GM23248 (cell line): ENCODE data around the gene DDX39B.

Experiments used
- EZH2 ChIP-seq: fragments of 200-600 bp; sonication (generic); IDR thresholded peaks from 2 replicates; pipeline ENCODE4 v1.6.1; 2018; ENCODE audit warnings: antibody characterized with exemption, mild to moderate bottlenecking; ENCODE audit not compliant: insufficient read depth, poor library complexity, severe bottlenecking
- EZH2phosphoT487 ChIP-seq: fragments of 200-600 bp; sonication (generic); IDR thresholded peaks from 2 replicates; pipeline ENCODE4 v1.6.1; 2018; ENCODE audit warnings: antibody characterized with exemption, moderate library complexity, mild to moderate bottlenecking, low read depth; ENCODE audit not compliant: insufficient read depth

DNA sequence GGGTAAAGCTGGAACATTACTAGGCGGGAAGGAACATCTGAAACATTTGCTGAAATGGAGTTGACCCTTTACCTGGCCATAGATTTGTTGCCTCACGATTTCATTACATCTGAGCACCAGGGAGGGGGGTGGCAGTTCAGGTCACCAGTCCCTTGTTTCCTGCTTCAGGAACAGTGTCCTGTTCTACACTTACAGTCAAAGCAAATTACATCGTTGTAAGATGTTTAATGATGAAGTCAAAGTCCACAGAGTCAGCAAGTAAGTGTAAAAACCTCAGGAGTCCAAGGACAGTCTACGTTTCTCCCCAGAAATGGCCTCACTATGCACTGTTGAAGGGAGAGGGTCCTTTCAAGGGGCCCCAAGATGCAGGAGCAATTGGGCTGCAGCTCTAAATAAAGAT is 52.7 kb downstream of the DDX39B start:
- TF ChIP-seq EZH2 (no peak), EZH2phosphoT487 (no peak)
